Right atrium auricular region (tissue), 2 donors: ENCODE results near the gene OLFM2. TPM values are rescaled to one million over a fixed set of nuclear protein-coding genes. Genes with fewer than 3 reads are reported as not detected.
A peak's percentile ranks its signal among the peaks of the same experiment; 100 is the strongest.
"Not testable (repeated sequence)": the region's sequence is repeated elsewhere in the genome, so short reads cannot be mapped to it uniquely, and the experiment has no call there.

Source experiments
- DNase-seq: peaks from one replicate; pipeline ENCODE4 v3.0.0-alpha.2; 2019; ENCODE audit warnings: low spot score
- H3K27ac ChIP-seq, 2 donors: fragments of 200-600 bp; sonication (generic); 1 replicate in 1 of 2; 2 replicates in 1 of 2; pipeline ENCODE4 v1.5.1; 2016 to 2019
- H3K27me3 ChIP-seq, 2 donors: fragments of 200-600 bp; sonication (generic); one replicate each; pipeline versions ENCODE4 v1.5.1 to v1.6.0; 2017 to 2019
- H3K36me3 ChIP-seq: fragments of 200-600 bp; sonication (generic); one replicate; pipeline ENCODE4 v1.5.1; 2016
- H3K4me1 ChIP-seq, 2 donors: fragments of 200-600 bp; sonication (generic); one replicate each; pipeline versions ENCODE4 v1.5.1 to v1.6.0; 2017 to 2019
- H3K4me3 ChIP-seq, 2 donors: fragments of 200-600 bp; sonication (generic); 1 replicate in 1 of 2; 2 replicates in 1 of 2; pipeline ENCODE4 v1.5.1; 2017 to 2019; ENCODE audit warnings: mild to moderate bottlenecking in 1 of 2, moderate library complexity in 1 of 2
- H3K9me3 ChIP-seq, 2 donors: fragments of 200-600 bp; sonication (generic); one replicate each; pipeline ENCODE4 v1.5.1; 2019
- CTCF ChIP-seq, 2 donors: fragments of 200-600 bp; sonication (generic); IDR thresholded peaks; one replicate each; pipeline ENCODE4 v1.5.1; 2019; ENCODE audit warnings: antibody characterized with exemption in 2 of 2
- total RNA-seq, 2 donors: library from RNA; depleted of rRNA; stranded (reverse); fragments of >200 nt; gene quantifications; one replicate each; pipeline ENCODE4 v1.1.0, GENCODE V29; 2016

The OLFM2 gene
- total RNA-seq, 2 donors from 2014 or later: 1.4 to 3.5 TPM

- Histone ChIP-seq H3K4me1 (no peaks in the 10 kb centered on the region), H3K4me3 (no peak overlapping the region), H3K27ac (no peak overlapping the region), H3K27me3 (no peaks in the 10 kb centered on the region), H3K9me3 (no peaks in the 10 kb centered on the region), H3K36me3 (no peaks in the 10 kb centered on the region)
- TF ChIP-seq CTCF (IDR thresholded peaks at IDR 0.05): no peak
- no peak for DNase-seq
These were observed 16.0 kb upstream of the OLFM2 start for GRCh38 chr19:9952276-9952675.

GRCh38 chr19:9947441-9947840, 11.1 kb upstream of the OLFM2 start:
- DNase-seq: no peak
- Histone ChIP-seq H3K36me3 (no peaks in the 10 kb centered on the region), H3K4me3 (no peak overlapping the region), H3K27me3 (no peaks in the 10 kb centered on the region), H3K27ac (no peak overlapping the region), H3K4me1 (peaks cover 0 to 5% of the 10 kb centered on the region in 2 donors), H3K9me3 (peaks cover 0 to 3% of the 10 kb centered on the region in 2 donors)
- TF ChIP-seq CTCF (IDR thresholded peaks at IDR 0.05): no peak

GRCh38 chr19:9946528-9947125, 10.3 kb upstream of the OLFM2 start:
- not testable (repeated sequence) for H3K36me3 ChIP-seq, H3K4me3 ChIP-seq, H3K27me3 ChIP-seq, H3K4me1 ChIP-seq
- peak overlapping the region in 1 of 2 donors; percentile 62 for H3K27ac ChIP-seq
- DNase-seq: peak; percentile 62
- H3K9me3 ChIP-seq: peaks cover 0 to 11% of the 10 kb centered on the region in 2 donors

GRCh38 chr19:9945319-9945966, 9.1 kb upstream of the OLFM2 start:
- Histone ChIP-seq H3K4me3 (no peak overlapping the region), H3K36me3 (no peaks in the 10 kb centered on the region), H3K27me3 (no peaks in the 10 kb centered on the region), H3K4me1 (peaks cover 0 to 5% of the 10 kb centered on the region in 2 donors), H3K9me3 (peaks cover 0 to 11% of the 10 kb centered on the region in 2 donors), H3K27ac (peak overlapping the region in 1 of 2 donors; percentile 62)
- DNase-seq: peak; percentile 90
- TF ChIP-seq CTCF (IDR thresholded peaks at IDR 0.05): no peak

GRCh38 chr19:9943744-9944143, 7.4 kb upstream of the OLFM2 start:
- H3K4me3 ChIP-seq: no peak overlapping the region
- no peaks in the 10 kb centered on the region for H3K27me3 ChIP-seq
- no peak for DNase-seq
- TF ChIP-seq CTCF (IDR thresholded peaks at IDR 0.05): no peak
- H3K4me1 ChIP-seq: peaks cover 0 to 5% of the 10 kb centered on the region in 2 donors
- H3K36me3 ChIP-seq: no peaks in the 10 kb centered on the region
- H3K27ac ChIP-seq: no peak overlapping the region
- H3K9me3 ChIP-seq: peaks cover 0 to 11% of the 10 kb centered on the region in 2 donors

- H3K36me3 ChIP-seq: no peaks in the 10 kb centered on the region
- no peak overlapping the region for H3K4me3 ChIP-seq
- peaks cover 0 to 7% of the 10 kb centered on the region in 2 donors for H3K4me1 ChIP-seq
- H3K27ac ChIP-seq: no peak overlapping the region
- H3K9me3 ChIP-seq: peaks cover 0 to 11% of the 10 kb centered on the region in 2 donors
- TF ChIP-seq CTCF (IDR thresholded peaks at IDR 0.05): no peak
- no peaks in the 10 kb centered on the region for H3K27me3 ChIP-seq
- no peak for DNase-seq
These were observed 5.4 kb upstream of the OLFM2 start for GRCh38 chr19:9941671-9942070.
